Measurements from ENCODE around the gene ADAMTS2.

The ADAMTS2 gene

GRCh38 chr5:179382486-179382885 lies 37.2 kb upstream of the ADAMTS2 start:
- Histone ChIP-seq H3K36me3 (ENCODE audit: control insufficient read depth, insufficient read depth, low read length) (no peaks in the 10 kb centered on the region), H3K4me2 (ENCODE audit: low read length) (no peak overlapping the region), H3K27ac (no peak overlapping the region), H3K27me3 (ENCODE audit: control insufficient read depth, insufficient read depth, low read length) (no peaks in the 10 kb centered on the region), H3K79me2 (no peaks in the 10 kb centered on the region), H3K9ac (no peak overlapping the region), H3K4me3 (ENCODE audit: low read depth, low read length) (no peak overlapping the region), H2AFZ (no peak overlapping the region), H3K4me1 (no peaks in the 10 kb centered on the region), H3K9me3 (ENCODE audit: control insufficient read depth, low read length) (no peaks in the 10 kb centered on the region)
- no peak for TF ChIP-seq CTCF (IDR thresholded peaks at IDR 0.05)

- Histone ChIP-seq H3K79me2 (no peaks in the 10 kb centered on the region), H3K36me3 (ENCODE audit: control insufficient read depth, insufficient read depth, low read length) (no peaks in the 10 kb centered on the region), H3K9ac (no peak overlapping the region), H3K27me3 (ENCODE audit: control insufficient read depth, insufficient read depth, low read length) (no peaks in the 10 kb centered on the region), H3K4me2 (ENCODE audit: low read length) (no peak overlapping the region), H3K4me3 (ENCODE audit: low read depth, low read length) (no peak overlapping the region), H3K27ac (no peak overlapping the region), H3K9me3 (ENCODE audit: control insufficient read depth, low read length) (no peaks in the 10 kb centered on the region), H2AFZ (no peak overlapping the region), H3K4me1 (no peaks in the 10 kb centered on the region)
- TF ChIP-seq CTCF (IDR thresholded peaks at IDR 0.05), result no peak
These were observed 36.4 kb upstream of the ADAMTS2 start for GRCh38 chr5:179381691-179382090.

GRCh38 chr5:179380211-179381035 lies 35.2 kb upstream of the ADAMTS2 start:
- H3K9ac ChIP-seq, result no peak overlapping the region
- H3K4me3 ChIP-seq (ENCODE audit: low read depth, low read length), result no peak overlapping the region
- H3K36me3 ChIP-seq (ENCODE audit: control insufficient read depth, insufficient read depth, low read length), result no peaks in the 10 kb centered on the region
- H3K27me3 ChIP-seq (ENCODE audit: control insufficient read depth, insufficient read depth, low read length), result no peaks in the 10 kb centered on the region
- H3K4me1 ChIP-seq, result no peaks in the 10 kb centered on the region
- H3K79me2 ChIP-seq, result no peaks in the 10 kb centered on the region
- no peak for TF ChIP-seq CTCF (IDR thresholded peaks at IDR 0.05)
- no peaks in the 10 kb centered on the region for H3K9me3 ChIP-seq (ENCODE audit: control insufficient read depth, low read length)
- no peak overlapping the region for H3K27ac ChIP-seq
- H2AFZ ChIP-seq, result no peak overlapping the region
- no peak overlapping the region for H3K4me2 ChIP-seq (ENCODE audit: low read length)

GRCh38 chr5:179379321-179379890 lies 34.1 kb upstream of the ADAMTS2 start:
- Histone ChIP-seq H3K27me3 (ENCODE audit: control insufficient read depth, insufficient read depth, low read length) (no peaks in the 10 kb centered on the region), H3K4me3 (ENCODE audit: low read depth, low read length) (no peak overlapping the region), H3K9me3 (ENCODE audit: control insufficient read depth, low read length) (no peaks in the 10 kb centered on the region), H3K4me2 (ENCODE audit: low read length) (no peak overlapping the region), H3K27ac (peak overlapping the region; percentile 42), H3K4me1 (no peaks in the 10 kb centered on the region), H3K36me3 (ENCODE audit: control insufficient read depth, insufficient read depth, low read length) (no peaks in the 10 kb centered on the region), H3K79me2 (no peaks in the 10 kb centered on the region), H3K9ac (no peak overlapping the region), H2AFZ (no peak overlapping the region)
- no peak for TF ChIP-seq CTCF (IDR thresholded peaks at IDR 0.05)
